Activated naive CD8-positive, alpha-beta T cell treated with anti-CD3 and anti-CD28 coated beads, Interleukin-2, amount 50 U/mL, for 24 hours (primary cell): ENCODE data around the gene CACNA1H.
A peak's percentile ranks its signal among the peaks of the same experiment; 100 is the strongest.

Experiments used
- ATAC-seq: fragments of 150-1000 bp; cut with Tn5 transposase; one replicate; pipeline ENCODE4 v1.10.0; 2021
- DNase-seq: peaks from one replicate; pipeline ENCODE4 v3.0.0; 2021
- H3K27ac Mint-ChIP-seq: one replicate; pipeline ENCODE4 v1.8.0; 2021; ENCODE audit warnings: mild to moderate bottlenecking, mixed read lengths
- H3K27me3 Mint-ChIP-seq: one replicate; pipeline ENCODE4 v1.8.0; 2021; ENCODE audit warnings: mixed read lengths
- H3K36me3 Mint-ChIP-seq: one replicate; pipeline ENCODE4 v1.8.0; 2021; ENCODE audit warnings: low read depth, mixed read lengths
- H3K4me1 Mint-ChIP-seq: one replicate; pipeline ENCODE4 v1.8.0; 2021; ENCODE audit warnings: mixed read lengths
- H3K4me3 Mint-ChIP-seq: one replicate; pipeline ENCODE4 v1.8.0; 2021; ENCODE audit warnings: mild to moderate bottlenecking, moderate library complexity, mixed read lengths
- H3K9me3 Mint-ChIP-seq: one replicate; pipeline ENCODE4 v1.8.0; 2021; ENCODE audit warnings: mixed read lengths

CACNA1H gene

GRCh38 chr16:1117926-1118325 lies 35.0 kb upstream of the CACNA1H start:
- no peak overlapping the region for H3K27ac Mint-ChIP-seq
- no peaks in the 10 kb centered on the region for H3K27me3 Mint-ChIP-seq
- no peak overlapping the region for H3K4me3 Mint-ChIP-seq
- H3K4me1 Mint-ChIP-seq = no peaks in the 10 kb centered on the region
- ATAC-seq (no peak), DNase-seq (no peak)
- no peaks in the 10 kb centered on the region for H3K36me3 Mint-ChIP-seq
- no peaks in the 10 kb centered on the region for H3K9me3 Mint-ChIP-seq

DNA sequence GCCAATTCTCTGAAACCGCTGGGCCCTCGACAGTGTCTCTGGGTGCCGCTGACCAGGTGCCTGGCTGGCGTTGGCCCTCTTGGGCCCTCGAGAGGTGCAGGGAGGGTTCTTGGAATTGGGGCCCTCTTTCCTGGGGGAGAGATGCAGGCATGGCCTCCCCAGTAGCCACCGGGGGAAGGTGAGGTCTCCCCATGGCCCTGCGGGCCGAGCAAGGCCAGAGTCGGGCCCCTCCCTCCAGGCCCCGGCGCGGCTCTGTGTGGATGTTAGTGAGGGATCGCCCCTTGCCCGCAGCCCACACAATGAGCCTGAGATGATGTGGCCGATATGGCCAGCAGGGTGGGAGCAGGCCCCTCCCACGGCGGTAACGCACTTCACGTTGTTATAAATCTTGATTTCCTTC lies 33.8 kb upstream of the CACNA1H start:
- Mint-ChIP-seq H3K36me3 (no peaks in the 10 kb centered on the region), H3K9me3 (no peaks in the 10 kb centered on the region), H3K4me1 (no peaks in the 10 kb centered on the region), H3K27me3 (no peaks in the 10 kb centered on the region), H3K4me3 (no peak overlapping the region), H3K27ac (no peak overlapping the region)
- no peak for ATAC-seq
- DNase-seq = no peak

- Mint-ChIP-seq H3K4me1 (no peaks in the 10 kb centered on the region), H3K27ac (no peak overlapping the region), H3K4me3 (no peak overlapping the region), H3K36me3 (no peaks in the 10 kb centered on the region), H3K9me3 (no peaks in the 10 kb centered on the region), H3K27me3 (no peaks in the 10 kb centered on the region)
- DNase-seq (no peak), ATAC-seq (no peak)
Observed at GRCh38 chr16:1119766-1120576, 32.9 kb upstream of the CACNA1H start.

DNA sequence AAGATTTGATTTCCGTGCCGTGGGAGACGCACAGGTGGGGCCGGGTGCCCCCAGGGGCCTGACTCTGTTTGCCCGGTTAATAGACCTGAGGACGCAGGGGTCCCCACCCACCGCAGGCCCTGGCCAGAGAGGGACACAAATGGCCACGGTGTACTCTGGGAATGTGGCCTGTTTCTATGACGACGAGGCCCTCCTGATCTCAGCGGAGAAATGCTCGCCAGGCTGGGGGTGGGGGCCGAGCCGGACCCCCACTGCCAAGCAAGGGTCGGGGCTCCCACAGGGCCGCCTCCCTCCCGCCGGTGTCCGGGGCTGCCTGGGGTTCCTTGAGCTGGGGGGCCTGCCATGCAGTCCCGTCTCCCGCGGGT lies 32.3 kb upstream of the CACNA1H start:
- Mint-ChIP-seq H3K27me3 (no peaks in the 10 kb centered on the region), H3K27ac (no peak overlapping the region), H3K36me3 (no peaks in the 10 kb centered on the region), H3K9me3 (no peaks in the 10 kb centered on the region), H3K4me3 (no peak overlapping the region), H3K4me1 (no peaks in the 10 kb centered on the region)
- DNase-seq (no peak), ATAC-seq (no peak)

GRCh38 chr16:1121009-1121408 lies 31.9 kb upstream of the CACNA1H start:
- no peaks in the 10 kb centered on the region for H3K9me3 Mint-ChIP-seq
- DNase-seq (no peak), ATAC-seq (no peak)
- no peak overlapping the region for H3K27ac Mint-ChIP-seq
- no peaks in the 10 kb centered on the region for H3K4me1 Mint-ChIP-seq
- no peak overlapping the region for H3K4me3 Mint-ChIP-seq
- H3K27me3 Mint-ChIP-seq = no peaks in the 10 kb centered on the region
- no peaks in the 10 kb centered on the region for H3K36me3 Mint-ChIP-seq

DNA sequence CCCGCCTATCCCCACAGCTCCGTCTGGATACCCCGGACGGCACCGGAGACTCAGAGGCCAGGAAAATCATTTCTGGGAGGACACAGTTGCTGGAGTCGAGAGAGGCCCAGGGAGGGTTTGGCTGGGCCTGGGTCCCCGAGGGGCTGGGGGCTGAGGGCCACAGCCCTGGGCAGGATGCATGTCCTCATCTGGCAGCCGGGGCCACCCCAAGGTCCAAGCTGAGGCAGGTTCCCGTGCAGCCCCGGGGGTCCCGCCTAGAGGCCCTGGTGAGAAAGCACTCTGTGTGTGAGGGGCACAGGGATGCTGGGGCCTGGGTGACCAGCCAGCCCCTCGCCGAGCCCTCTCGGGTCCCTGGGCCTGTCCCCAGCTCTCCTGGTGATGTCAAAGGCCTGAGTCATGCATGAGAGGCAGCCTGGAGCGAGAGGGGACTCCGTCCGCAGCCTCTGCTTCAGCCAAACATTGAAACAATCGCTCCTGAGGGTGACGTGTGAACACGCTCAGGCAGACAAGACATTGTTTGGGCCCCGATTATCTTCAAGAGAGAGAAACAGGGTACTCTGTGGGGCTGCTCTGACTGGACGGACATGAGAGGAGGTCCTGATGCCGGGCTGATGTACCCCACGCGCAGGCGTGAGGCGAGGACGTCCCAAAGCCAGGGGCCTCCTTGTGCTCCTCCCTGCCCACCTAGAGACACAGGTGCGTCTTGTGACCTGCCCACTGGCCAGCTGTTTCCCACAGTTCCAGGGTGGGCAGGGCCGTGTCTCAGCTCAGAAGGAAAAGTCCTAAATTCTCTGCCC lies 31.1 kb upstream of the CACNA1H start:
- DNase-seq (no peak), ATAC-seq (no peak)
- Mint-ChIP-seq H3K27ac (no peak overlapping the region), H3K4me1 (no peaks in the 10 kb centered on the region), H3K9me3 (no peaks in the 10 kb centered on the region), H3K4me3 (no peak overlapping the region), H3K27me3 (no peaks in the 10 kb centered on the region), H3K36me3 (no peaks in the 10 kb centered on the region)

GRCh38 chr16:1122398-1122765 lies 30.5 kb upstream of the CACNA1H start:
- no peak overlapping the region for H3K4me3 Mint-ChIP-seq
- H3K9me3 Mint-ChIP-seq = no peaks in the 10 kb centered on the region
- H3K4me1 Mint-ChIP-seq = no peaks in the 10 kb centered on the region
- H3K27ac Mint-ChIP-seq = no peak overlapping the region
- H3K27me3 Mint-ChIP-seq = no peaks in the 10 kb centered on the region
- H3K36me3 Mint-ChIP-seq = no peaks in the 10 kb centered on the region
- ATAC-seq (no peak), DNase-seq (no peak)

DNA sequence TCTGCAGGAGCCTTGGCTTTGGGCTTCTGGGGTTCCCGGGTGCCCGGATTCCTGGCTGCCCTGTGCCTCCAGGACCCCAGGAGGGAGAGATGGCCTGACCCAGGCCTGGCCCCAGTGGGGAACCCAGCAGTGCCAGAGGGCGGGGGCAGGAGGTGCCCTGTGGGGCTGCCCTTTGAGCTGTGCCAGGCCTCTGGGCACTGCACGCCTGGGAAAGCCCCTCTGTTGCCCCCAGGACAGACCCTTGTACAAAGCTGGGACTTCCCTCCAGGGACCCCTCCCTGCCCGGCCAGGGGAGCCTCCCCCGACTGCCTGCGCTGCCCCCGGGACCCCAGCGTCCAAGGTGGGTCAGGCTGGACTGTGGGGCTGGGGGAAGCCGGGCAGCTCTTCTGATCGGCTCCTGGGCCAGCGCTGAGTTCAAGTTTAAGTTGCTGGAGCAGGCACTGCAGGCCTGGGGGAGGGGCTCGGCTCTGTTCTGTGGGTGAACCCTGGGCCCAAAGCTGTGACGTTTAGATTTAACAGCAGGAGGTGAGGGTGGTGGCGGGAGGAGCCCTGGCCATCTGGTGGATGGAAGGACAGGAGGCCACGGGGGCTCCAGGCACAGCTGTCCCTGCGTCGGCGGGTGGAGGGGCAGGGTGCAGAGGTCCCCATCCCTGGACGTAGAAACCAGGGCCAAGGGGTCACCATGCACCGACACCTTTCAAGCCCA lies 29.2 kb upstream of the CACNA1H start:
- ATAC-seq (no peak), DNase-seq (no peak)
- H3K36me3 Mint-ChIP-seq = no peaks in the 10 kb centered on the region
- no peaks in the 10 kb centered on the region for H3K9me3 Mint-ChIP-seq
- H3K27me3 Mint-ChIP-seq = no peaks in the 10 kb centered on the region
- no peaks in the 10 kb centered on the region for H3K4me1 Mint-ChIP-seq
- no peak overlapping the region for H3K4me3 Mint-ChIP-seq
- no peak overlapping the region for H3K27ac Mint-ChIP-seq

DNA sequence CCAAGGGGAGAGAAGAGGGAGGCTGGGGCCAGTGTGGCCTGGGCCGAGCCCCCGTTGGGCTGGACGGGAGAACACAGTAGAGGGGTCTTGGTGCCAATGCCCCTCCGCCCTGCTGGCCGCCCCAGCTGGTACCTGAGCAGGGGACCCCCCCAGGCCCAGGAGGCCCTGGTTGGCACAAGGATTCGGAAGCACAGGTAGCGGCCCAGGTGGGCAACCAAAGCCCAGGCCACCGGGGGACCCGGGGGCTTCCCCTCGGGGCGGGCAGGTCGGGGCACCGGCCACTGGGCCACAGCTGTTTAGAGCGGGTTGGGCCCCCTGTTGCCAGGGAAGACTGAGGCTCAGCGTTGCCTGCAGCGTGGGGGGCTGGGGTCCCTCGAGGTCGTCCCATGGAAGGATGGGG lies 28.6 kb upstream of the CACNA1H start:
- ATAC-seq = no peak
- no peak for DNase-seq
- H3K9me3 Mint-ChIP-seq = no peaks in the 10 kb centered on the region
- no peaks in the 10 kb centered on the region for H3K36me3 Mint-ChIP-seq
- no peaks in the 10 kb centered on the region for H3K4me1 Mint-ChIP-seq
- H3K27me3 Mint-ChIP-seq = no peaks in the 10 kb centered on the region
- H3K4me3 Mint-ChIP-seq = no peak overlapping the region
- H3K27ac Mint-ChIP-seq = no peak overlapping the region

DNA sequence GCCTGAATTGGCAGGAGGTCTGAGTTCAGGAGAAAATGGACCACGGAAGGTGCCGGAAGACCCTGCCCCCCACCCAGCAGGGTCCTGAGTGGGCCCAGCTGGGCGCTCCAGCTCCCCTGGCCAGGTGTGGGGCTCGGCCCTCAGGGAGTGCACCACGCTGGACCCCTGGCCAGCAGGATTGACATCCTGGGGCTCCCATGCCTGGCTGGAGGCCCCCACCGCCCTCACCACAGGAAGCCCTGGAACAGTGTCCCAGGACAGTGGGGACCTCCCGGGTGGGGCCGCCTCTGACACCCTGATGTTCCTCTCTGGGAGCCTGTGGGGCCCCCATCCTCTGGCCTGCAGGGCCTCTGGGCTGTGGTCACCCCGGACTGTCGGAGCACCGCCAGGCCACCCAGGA lies 28.1 kb upstream of the CACNA1H start:
- ATAC-seq = no peak
- Mint-ChIP-seq H3K27me3 (no peaks in the 10 kb centered on the region), H3K4me3 (no peak overlapping the region), H3K4me1 (no peaks in the 10 kb centered on the region), H3K9me3 (no peaks in the 10 kb centered on the region), H3K36me3 (no peaks in the 10 kb centered on the region), H3K27ac (no peak overlapping the region)
- DNase-seq = no peak

DNA sequence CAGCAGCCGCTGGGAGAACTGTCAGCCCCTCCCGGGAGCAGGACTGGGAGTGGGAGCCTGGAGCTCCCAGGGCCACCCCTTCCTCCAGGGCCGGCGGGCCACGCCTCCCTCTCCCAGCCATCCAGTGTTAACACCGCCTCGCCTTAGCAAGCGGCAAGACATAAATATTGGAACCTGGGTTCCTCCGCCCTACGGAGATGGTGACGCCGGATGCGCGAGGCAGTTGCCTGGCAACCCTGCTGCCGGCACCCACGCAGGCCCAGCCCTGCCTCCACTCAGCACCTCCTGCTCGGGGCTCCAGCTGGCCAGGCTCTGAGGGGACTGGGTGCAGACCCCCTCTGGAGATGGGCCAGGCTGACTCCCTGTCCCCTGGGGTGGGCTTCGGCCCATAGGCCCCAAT lies 27.4 kb upstream of the CACNA1H start:
- no peaks in the 10 kb centered on the region for H3K9me3 Mint-ChIP-seq
- no peaks in the 10 kb centered on the region for H3K36me3 Mint-ChIP-seq
- peak; percentile 29 for ATAC-seq
- no peak overlapping the region for H3K4me3 Mint-ChIP-seq
- H3K27ac Mint-ChIP-seq = no peak overlapping the region
- H3K4me1 Mint-ChIP-seq = no peaks in the 10 kb centered on the region
- no peaks in the 10 kb centered on the region for H3K27me3 Mint-ChIP-seq
- peak; percentile 34 for DNase-seq

- ATAC-seq (no peak), DNase-seq (no peak)
- Mint-ChIP-seq H3K4me3 (no peak overlapping the region), H3K27me3 (no peaks in the 10 kb centered on the region), H3K36me3 (no peaks in the 10 kb centered on the region), H3K4me1 (no peaks in the 10 kb centered on the region), H3K27ac (no peak overlapping the region), H3K9me3 (no peaks in the 10 kb centered on the region)
Observed at GRCh38 chr16:1126044-1126443, 26.9 kb upstream of the CACNA1H start.

DNA sequence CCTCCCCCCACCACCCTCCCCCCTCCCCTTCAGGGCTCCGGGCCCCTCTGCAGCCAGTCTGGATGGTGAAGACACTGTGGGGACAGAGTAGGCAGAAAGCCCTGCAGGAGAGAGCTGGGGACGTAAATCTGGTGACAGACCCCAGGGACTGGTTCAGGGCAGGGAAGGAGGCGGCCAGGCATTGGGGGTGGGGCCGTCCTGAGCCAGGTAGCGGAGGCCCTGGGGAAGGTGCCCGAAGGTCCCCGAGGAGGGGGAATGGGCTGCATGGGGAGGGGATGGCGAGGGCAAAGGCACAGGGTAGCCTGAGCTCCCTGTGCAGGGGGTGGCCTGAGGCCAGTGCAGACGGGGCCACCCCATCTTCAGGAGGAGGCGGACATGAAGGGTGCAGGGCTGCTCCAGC lies 26.3 kb upstream of the CACNA1H start:
- DNase-seq (no peak), ATAC-seq (no peak)
- Mint-ChIP-seq H3K27ac (no peak overlapping the region), H3K4me3 (no peak overlapping the region), H3K36me3 (no peaks in the 10 kb centered on the region), H3K4me1 (no peaks in the 10 kb centered on the region), H3K9me3 (no peaks in the 10 kb centered on the region), H3K27me3 (no peaks in the 10 kb centered on the region)

DNA sequence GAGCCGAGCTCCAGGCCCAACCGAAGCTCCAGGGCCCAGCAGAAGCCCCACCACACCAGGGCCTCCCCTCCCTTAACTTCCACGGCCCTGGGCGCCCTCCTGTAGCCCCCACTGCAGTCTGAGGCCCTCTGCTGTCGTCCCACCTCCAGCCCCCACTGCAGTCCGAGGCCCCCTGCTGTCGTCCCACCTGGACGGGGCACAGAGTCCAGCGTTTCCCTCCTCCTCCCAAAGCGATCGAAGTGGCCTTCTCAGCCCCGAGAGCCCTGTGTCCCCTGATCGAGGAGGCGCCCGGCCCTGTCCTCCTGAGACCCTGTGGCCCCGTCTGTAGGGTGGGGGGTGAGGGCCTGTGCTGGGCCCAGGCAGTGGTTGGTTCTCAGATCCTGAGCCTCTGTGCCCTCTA lies 25.8 kb upstream of the CACNA1H start:
- no peak overlapping the region for H3K27ac Mint-ChIP-seq
- no peak for ATAC-seq
- H3K9me3 Mint-ChIP-seq = no peaks in the 10 kb centered on the region

More for the DNA sequence above, 25.8 kb upstream of the CACNA1H start:
- H3K27me3 Mint-ChIP-seq = no peaks in the 10 kb centered on the region
- no peak for DNase-seq
- no peak overlapping the region for H3K4me3 Mint-ChIP-seq
- no peaks in the 10 kb centered on the region for H3K4me1 Mint-ChIP-seq
- H3K36me3 Mint-ChIP-seq = no peaks in the 10 kb centered on the region
